Peyer's patch (tissue), 4 donors: Measurements from ENCODE around the gene KRTAP10-6. TPM values are rescaled to one million over a fixed set of nuclear protein-coding genes. Genes with fewer than 3 reads are reported as not detected.

Source experiments
- DNase-seq, 3 donors: peaks; one replicate each; pipeline ENCODE4 v3.0.0-alpha.2; 2017 to 2019
- H3K27ac ChIP-seq, 4 donors: fragments of 200-600 bp; sonication (generic); one replicate each; pipeline ENCODE4 v1.5.1; 2016 to 2019
- H3K27me3 ChIP-seq, 2 donors: fragments of 200-600 bp; sonication (generic); one replicate each; pipeline ENCODE4 v1.5.1; 2019
- H3K36me3 ChIP-seq, 3 donors: fragments of 200-600 bp; sonication (generic); one replicate each; pipeline ENCODE4 v1.5.1; 2016 to 2019
- H3K4me1 ChIP-seq, 4 donors: fragments of 200-600 bp; sonication (generic); one replicate each; pipeline ENCODE4 v1.5.1; 2016 to 2019
- H3K4me3 ChIP-seq, 4 donors: fragments of 200-600 bp; sonication (generic); 1 replicate in 3 of 4; 2 replicates in 1 of 4; pipeline ENCODE4 v1.5.1; 2016 to 2019; ENCODE audit warnings: mild to moderate bottlenecking in 1 of 4
- H3K9me3 ChIP-seq, 4 donors: fragments of 200-600 bp; sonication (generic); one replicate each; pipeline ENCODE4 v1.5.1; 2016 to 2019; ENCODE audit warnings: mild to moderate bottlenecking in 1 of 4
- POLR2A ChIP-seq, 2 donors: fragments of 450-650 bp; IDR thresholded peaks; one replicate each; pipeline ENCODE4 v1.5.1; 2017; ENCODE audit warnings: antibody characterized with exemption in 2 of 2, mild to moderate bottlenecking in 2 of 2, moderate library complexity in 2 of 2
- total RNA-seq, 4 donors: library from RNA; depleted of rRNA; stranded (reverse); fragments of >200 nt; gene quantifications; one replicate each; pipeline ENCODE4 v1.1.0, GENCODE V29; 2016
- TF ChIP-seq, protein P1 (sequence below), 6 experiments: fragments of 450-650 bp in 4 of 6; fragments of 200-600 bp in 2 of 6; sonication (generic) in 1 of 6; IDR thresholded peaks; one replicate each; pipeline ENCODE4 v1.5.1; 2017 to 2019; ENCODE audit warnings: antibody characterized with exemption in 6 of 6, mild to moderate bottlenecking in 3 of 6, moderate library complexity in 1 of 6

Gene KRTAP10-6
- total RNA-seq, 4 donors from 2014 or later = not detected

DNA sequence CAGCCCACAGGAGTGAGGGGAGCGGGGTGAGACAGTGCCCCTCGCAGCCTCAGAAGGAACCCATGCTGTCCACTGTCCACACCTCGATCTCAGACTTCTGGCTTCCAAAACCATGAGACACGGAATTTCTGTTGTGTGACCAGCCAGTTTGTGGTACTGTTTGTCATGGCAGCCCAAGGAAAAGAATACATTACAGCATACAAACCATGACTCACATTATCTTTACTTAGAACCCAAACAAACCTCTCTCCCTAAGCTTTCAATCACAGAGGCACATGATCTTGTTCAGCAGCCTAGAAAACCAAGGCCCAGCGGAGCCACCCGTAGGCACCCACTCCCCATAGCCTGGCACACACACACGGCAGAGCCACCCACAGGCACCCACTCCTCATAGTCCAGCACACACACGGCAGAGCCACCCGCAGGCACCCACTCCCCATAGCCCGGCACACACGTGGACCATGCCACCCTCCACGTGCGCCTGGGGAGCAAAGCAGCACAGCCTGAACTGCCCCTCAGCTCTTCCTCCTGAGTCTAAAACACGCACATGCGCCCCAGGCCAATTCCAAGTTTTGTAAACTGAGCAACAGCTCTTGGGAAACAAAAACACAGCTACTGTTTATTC is 19.2 kb downstream of the KRTAP10-6 start:
- Histone ChIP-seq H3K27me3 (no peaks in the 10 kb centered on the region), H3K4me1 (no peaks in the 10 kb centered on the region), H3K27ac (no peak overlapping the region), H3K9me3 (peaks cover 0 to 5% (median 0%) of the 10 kb centered on the region in 4 donors), H3K36me3 (no peaks in the 10 kb centered on the region), H3K4me3 (no peak overlapping the region)
- TF ChIP-seq POLR2A (IDR thresholded peaks at IDR 0.05) = no peak
- DNase-seq = peak in 1 of 3 donors; percentile 24

DNA sequence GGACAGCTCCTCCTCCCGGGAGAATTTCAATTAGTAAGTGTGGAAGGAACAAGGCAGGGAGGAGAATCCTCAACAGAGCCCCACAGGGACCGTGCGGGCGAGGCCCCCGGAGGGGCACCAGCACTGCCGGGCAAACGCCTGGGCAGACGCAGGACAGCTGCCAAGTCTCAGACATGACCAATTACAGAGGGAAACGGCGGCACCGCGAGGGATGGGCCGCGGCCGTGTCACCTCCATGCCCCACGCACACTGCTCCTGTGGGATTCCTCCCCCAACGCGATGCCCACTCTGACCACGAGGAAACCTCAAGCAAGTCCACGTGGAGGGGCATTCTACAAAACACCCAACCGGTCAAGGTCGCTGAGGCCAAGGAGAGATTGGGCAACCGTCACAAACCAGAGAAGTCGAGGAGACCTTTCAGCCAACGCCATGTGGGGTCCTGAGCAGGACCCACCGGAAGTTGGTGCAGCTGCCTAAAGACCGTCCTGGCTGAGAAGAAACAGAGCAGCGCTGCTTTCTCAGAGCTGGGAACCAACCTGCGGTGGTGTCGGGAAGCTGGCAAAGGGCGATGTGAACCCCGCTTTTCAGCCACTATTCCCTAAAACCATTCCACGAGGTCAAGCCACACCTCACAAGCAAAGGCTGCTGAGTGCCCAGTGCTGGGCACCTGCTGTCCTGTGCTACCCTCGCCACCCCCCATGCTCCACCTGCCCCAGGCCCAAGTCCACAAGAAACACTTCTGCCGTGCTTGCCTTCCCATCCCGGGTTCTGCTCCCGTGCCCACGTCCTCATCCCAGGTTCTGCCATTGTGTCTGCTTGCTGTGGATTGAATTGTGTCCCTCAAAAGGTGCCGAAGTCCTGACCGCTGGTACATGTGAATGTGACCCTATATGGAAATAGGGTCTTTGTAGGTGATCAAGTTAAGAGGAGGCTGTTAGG is 20.2 kb downstream of the KRTAP10-6 start:
- Histone ChIP-seq H3K36me3 (no peaks in the 10 kb centered on the region), H3K27ac (no peak overlapping the region), H3K4me1 (no peaks in the 10 kb centered on the region), H3K9me3 (peaks cover 0 to 5% (median 0%) of the 10 kb centered on the region in 4 donors), H3K27me3 (no peaks in the 10 kb centered on the region), H3K4me3 (no peak overlapping the region)
- TF ChIP-seq, protein P1, sequence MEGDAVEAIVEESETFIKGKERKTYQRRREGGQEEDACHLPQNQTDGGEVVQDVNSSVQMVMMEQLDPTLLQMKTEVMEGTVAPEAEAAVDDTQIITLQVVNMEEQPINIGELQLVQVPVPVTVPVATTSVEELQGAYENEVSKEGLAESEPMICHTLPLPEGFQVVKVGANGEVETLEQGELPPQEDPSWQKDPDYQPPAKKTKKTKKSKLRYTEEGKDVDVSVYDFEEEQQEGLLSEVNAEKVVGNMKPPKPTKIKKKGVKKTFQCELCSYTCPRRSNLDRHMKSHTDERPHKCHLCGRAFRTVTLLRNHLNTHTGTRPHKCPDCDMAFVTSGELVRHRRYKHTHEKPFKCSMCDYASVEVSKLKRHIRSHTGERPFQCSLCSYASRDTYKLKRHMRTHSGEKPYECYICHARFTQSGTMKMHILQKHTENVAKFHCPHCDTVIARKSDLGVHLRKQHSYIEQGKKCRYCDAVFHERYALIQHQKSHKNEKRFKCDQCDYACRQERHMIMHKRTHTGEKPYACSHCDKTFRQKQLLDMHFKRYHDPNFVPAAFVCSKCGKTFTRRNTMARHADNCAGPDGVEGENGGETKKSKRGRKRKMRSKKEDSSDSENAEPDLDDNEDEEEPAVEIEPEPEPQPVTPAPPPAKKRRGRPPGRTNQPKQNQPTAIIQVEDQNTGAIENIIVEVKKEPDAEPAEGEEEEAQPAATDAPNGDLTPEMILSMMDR (IDR thresholded peaks at IDR 0.05) = no peak
- TF ChIP-seq POLR2A (IDR thresholded peaks at IDR 0.05) = no peak
- peak in 1 of 3 donors; percentile 25 for DNase-seq

DNA sequence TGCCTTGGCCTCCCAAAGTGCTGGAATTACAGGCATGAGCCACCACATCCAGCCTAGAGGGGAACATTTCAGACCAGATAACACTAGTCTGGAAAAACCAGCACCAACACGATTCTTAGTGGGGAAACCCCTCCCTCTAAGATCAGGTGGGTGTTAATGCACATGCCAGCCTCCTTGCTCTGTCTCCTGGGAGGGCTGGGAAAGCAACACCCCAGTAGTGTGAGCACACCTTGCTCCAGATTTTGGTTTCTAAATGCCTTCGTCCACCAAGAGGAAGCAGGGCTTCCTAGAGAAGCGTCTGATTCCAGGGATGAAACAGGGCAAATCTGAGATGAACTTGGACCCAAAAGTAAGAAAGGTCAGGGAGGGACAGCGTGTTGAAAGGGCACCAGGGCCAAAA is 21.0 kb downstream of the KRTAP10-6 start:
- Histone ChIP-seq H3K27me3 (no peaks in the 10 kb centered on the region), H3K36me3 (no peaks in the 10 kb centered on the region), H3K4me1 (no peaks in the 10 kb centered on the region), H3K9me3 (peaks cover 0 to 5% (median 0%) of the 10 kb centered on the region in 4 donors), H3K4me3 (no peak overlapping the region), H3K27ac (no peak overlapping the region)
- TF ChIP-seq POLR2A (IDR thresholded peaks at IDR 0.05) = no peak
- TF ChIP-seq, protein P1 (IDR thresholded peaks at IDR 0.05) = no peak
- DNase-seq = no peak

DNA sequence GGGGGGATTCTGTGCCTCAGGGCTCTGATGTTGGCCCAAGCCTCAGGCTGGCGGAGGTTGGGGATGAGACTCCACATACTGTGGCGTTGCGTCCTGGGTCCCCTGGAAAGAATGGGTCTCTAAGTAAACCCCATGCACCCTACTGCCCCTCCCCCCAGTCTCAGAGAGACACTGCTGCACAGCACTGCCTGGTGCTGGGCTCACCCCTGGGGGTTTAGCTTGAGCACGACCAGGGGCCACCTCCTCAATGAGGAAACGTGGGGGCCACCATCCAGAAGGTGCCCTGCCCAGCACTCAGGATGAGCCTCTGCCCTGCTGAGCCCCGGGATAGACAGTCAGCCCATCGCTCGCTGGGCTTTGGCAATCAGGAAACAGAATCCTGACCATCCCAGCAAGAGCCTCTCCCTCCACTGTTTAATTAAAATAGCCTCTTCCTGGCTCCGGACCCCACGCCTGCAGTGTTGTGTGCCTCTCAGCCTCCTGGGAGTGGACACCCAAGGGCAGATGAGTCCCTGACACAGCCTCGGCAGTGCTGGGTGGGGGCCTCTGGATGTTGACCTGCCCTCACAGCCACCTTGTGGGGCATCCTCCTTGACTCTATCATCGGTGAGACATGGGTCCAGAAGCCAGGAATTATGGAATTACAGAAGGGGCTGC is 22.3 kb downstream of the KRTAP10-6 start:
- Histone ChIP-seq H3K36me3 (no peaks in the 10 kb centered on the region), H3K27ac (no peak overlapping the region), H3K27me3 (no peaks in the 10 kb centered on the region), H3K4me1 (peaks cover 0 to under 1% (median 0%) of the 10 kb centered on the region in 4 donors), H3K9me3 (peaks cover 0 to 5% (median 0%) of the 10 kb centered on the region in 4 donors), H3K4me3 (no peak overlapping the region)
- peak in 1 of 3 donors; percentile 33 for DNase-seq
- TF ChIP-seq, protein P1 (IDR thresholded peaks at IDR 0.05) = no peak
- no peak for TF ChIP-seq POLR2A (IDR thresholded peaks at IDR 0.05)

DNA sequence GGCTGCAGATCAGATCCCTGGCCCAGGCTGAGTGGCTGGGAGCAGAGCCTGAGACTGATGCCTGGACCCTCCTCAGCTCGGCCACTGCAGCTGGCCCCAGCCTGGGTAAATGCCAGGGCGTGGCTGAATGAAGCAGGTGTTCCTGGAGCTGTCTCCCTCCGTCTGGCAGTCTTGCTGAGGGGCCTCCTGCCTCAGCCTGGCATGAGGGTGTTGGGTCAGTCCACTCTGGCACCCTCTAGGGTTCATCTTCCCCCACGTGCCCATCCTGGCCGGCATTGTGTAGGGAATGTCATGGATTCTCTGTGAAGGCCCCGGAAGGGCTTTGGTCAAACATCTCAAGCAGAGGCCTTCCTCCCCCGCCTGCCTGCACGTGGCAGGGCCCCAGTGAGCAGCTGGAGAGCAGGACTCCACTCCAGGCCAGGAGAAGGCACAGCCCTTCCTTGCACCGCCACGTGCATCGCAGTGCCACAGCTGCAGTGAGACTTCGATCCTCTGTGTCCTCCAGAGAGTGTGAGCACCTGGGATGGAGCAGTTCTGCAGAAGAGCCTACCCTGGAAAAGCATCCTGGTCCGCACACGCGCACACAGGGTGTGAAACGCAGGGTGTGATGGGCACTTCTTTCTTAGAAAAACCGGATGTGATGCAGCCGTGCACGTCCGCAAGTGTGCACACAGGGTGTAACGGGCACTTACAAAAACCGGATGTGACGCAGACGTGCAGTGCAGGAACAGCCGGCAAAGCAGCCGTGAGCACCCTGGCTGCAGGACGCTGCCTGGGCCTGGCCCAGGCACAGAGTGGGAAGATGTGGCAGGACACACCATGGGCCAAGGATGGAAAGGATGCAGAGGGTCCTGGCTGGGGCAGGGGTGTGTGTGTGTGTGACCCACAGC is 23.4 kb downstream of the KRTAP10-6 start:
- Histone ChIP-seq H3K36me3 (no peaks in the 10 kb centered on the region), H3K4me3 (no peak overlapping the region), H3K27me3 (no peaks in the 10 kb centered on the region), H3K27ac (no peak overlapping the region), H3K4me1 (peaks cover 0 to 4% (median 0%) of the 10 kb centered on the region in 4 donors), H3K9me3 (peaks cover 0 to 5% (median 0%) of the 10 kb centered on the region in 4 donors)
- DNase-seq = peak in 1 of 3 donors; percentile 31
- TF ChIP-seq POLR2A (IDR thresholded peaks at IDR 0.05) = no peak
- TF ChIP-seq, protein P1 (IDR thresholded peaks at IDR 0.05) = no peak
